ENCODE results near the gene PAX6.

GRCh38 chr11:31795706-31796498 is 15.2 kb downstream of the PAX6 start:
- TF ChIP-seq GATA2 (IDR thresholded peaks at IDR 0.05; ENCODE audit: low read depth, low read length): no peak
- TF ChIP-seq GATA3 (IDR thresholded peaks at IDR 0.05; ENCODE audit: low read depth, low read length): no peak
